GM19043 (cell line): Measurements from ENCODE around the gene HUWE1.

Experiments
- ATAC-seq: cut with Tn5 transposase; IDR thresholded peaks from one replicate; pipeline ENCODE4 v1.9.1; 2021; ENCODE audit warnings: low read depth; ENCODE audit not compliant: unreplicated experiment

HUWE1 gene

GRCh38 chrX:53630261-53630660 is 56.3 kb downstream of the HUWE1 start:
- no peak for ATAC-seq

GRCh38 chrX:53622431-53622830 is 64.1 kb downstream of the HUWE1 start:
- ATAC-seq: no peak

GRCh38 chrX:53621418-53621986 is 65.0 kb downstream of the HUWE1 start:
- ATAC-seq: no peak

GRCh38 chrX:53616946-53617345 is 69.6 kb downstream of the HUWE1 start:
- ATAC-seq: no peak

GRCh38 chrX:53606456-53606855 is 80.1 kb downstream of the HUWE1 start:
- no peak for ATAC-seq

GRCh38 chrX:53605004-53605403 is 81.5 kb downstream of the HUWE1 start:
- ATAC-seq: no peak

- ATAC-seq: no peak
These were observed 86.6 kb downstream of the HUWE1 start for GRCh38 chrX:53599781-53600396.

- no peak for ATAC-seq
These were observed 88.3 kb downstream of the HUWE1 start for GRCh38 chrX:53598169-53598568.

GRCh38 chrX:53595266-53595810 is 91.2 kb downstream of the HUWE1 start:
- ATAC-seq: no peak

- ATAC-seq: no peak
These were observed 92.2 kb downstream of the HUWE1 start for GRCh38 chrX:53594354-53594753.

- no peak for ATAC-seq
These were observed 98.6 kb downstream of the HUWE1 start for GRCh38 chrX:53587795-53588420.

- no peak for ATAC-seq
These were observed 101.6 kb downstream of the HUWE1 start for GRCh38 chrX:53584891-53585290.

GRCh38 chrX:53583571-53583970 is 102.9 kb downstream of the HUWE1 start:
- no peak for ATAC-seq

- no peak for ATAC-seq
These were observed 105.6 kb downstream of the HUWE1 start for GRCh38 chrX:53580742-53581504.

GRCh38 chrX:53571494-53571893 is 115.0 kb downstream of the HUWE1 start:
- ATAC-seq: no peak

- ATAC-seq: no peak
These were observed 123.2 kb downstream of the HUWE1 start for GRCh38 chrX:53563324-53563723.

GRCh38 chrX:53561912-53562311 is 124.6 kb downstream of the HUWE1 start:
- no peak for ATAC-seq

- no peak for ATAC-seq
These were observed 127.9 kb downstream of the HUWE1 start for GRCh38 chrX:53558646-53559045.

- ATAC-seq: no peak
These were observed 129.7 kb downstream of the HUWE1 start for GRCh38 chrX:53556868-53557267.

GRCh38 chrX:53550756-53551463 is 135.6 kb downstream of the HUWE1 start:
- no peak for ATAC-seq

GRCh38 chrX:53547668-53548067 is 138.9 kb downstream of the HUWE1 start:
- ATAC-seq: no peak
